Kidney (tissue), 14 donors: Measurements from ENCODE around the gene TOR1A. TPM values are rescaled to one million over a fixed set of nuclear protein-coding genes. Genes with fewer than 3 reads are reported as not detected.

ENCODE experiments used
- DNase-seq, 5 donors: peaks; one replicate each; pipeline ENCODE4 v3.0.0-alpha.2; 2013 to 2020
- FAIRE-seq: peaks from 2 replicates; lab custom pipeline; 2012; peaks lifted over from hg19 to GRCh38; lab: Jason Lieb, UNC
- H3K27ac ChIP-seq, 2 donors: one replicate each; pipeline ENCODE4 v1.7.0; 2013; ENCODE audit warnings: low read depth in 2 of 2, low read length in 2 of 2, inconsistent platforms in 1 of 2
- H3K27me3 ChIP-seq: one replicate; pipeline ENCODE4 v1.7.1; 2013; ENCODE audit warnings: low read length, inconsistent platforms; ENCODE audit not compliant: control insufficient read depth, insufficient read depth
- H3K36me3 ChIP-seq, 3 donors: one replicate each; pipeline versions ENCODE4 v1.7.0 to v1.7.1; 2013; ENCODE audit warnings: low read length in 3 of 3, control low read depth in 1 of 3, inconsistent platforms in 1 of 3; ENCODE audit not compliant: insufficient read depth in 3 of 3, control insufficient read depth in 2 of 3
- H3K4me1 ChIP-seq, 3 donors: one replicate each; pipeline versions ENCODE4 v1.7.0 to v1.7.1; 2013; ENCODE audit warnings: low read length in 3 of 3, inconsistent platforms in 1 of 3, low read depth in 1 of 3; ENCODE audit not compliant: control insufficient read depth in 2 of 3, insufficient read depth in 2 of 3
- H3K4me3 ChIP-seq, 3 donors: one replicate each; pipeline versions ENCODE4 v1.7.0 to v1.8.1; 2013; ENCODE audit warnings: low read length in 3 of 3, control low read depth in 1 of 3, inconsistent platforms in 1 of 3
- H3K9ac ChIP-seq, 3 donors: one replicate each; pipeline versions ENCODE4 v1.7.0 to v1.7.1; 2013; ENCODE audit warnings: low read length in 3 of 3, control low read depth in 1 of 3, inconsistent platforms in 1 of 3
- H3K9me3 ChIP-seq, 3 donors: one replicate each; pipeline versions ENCODE4 v1.7.0 to v1.7.1; 2013; ENCODE audit warnings: low read length in 3 of 3, control low read depth in 1 of 3, inconsistent platforms in 1 of 3; ENCODE audit not compliant: control insufficient read depth in 2 of 3, insufficient read depth in 1 of 3
- CTCF ChIP-seq: IDR thresholded peaks from 3 replicates; pipeline ENCODE4 v1.5.1; 2012; ENCODE audit warnings: mild to moderate bottlenecking, moderate library complexity, borderline replicate concordance; ENCODE audit not compliant: insufficient read depth; ENCODE audit errors: extremely low read depth
- intact Hi-C: fragments of 100-400 bp; cut with DNase I; formaldehyde crosslinking; loops from one replicate; pipeline ENCODE4 v1.11.1; 2022
- polyA plus RNA-seq: library from polyadenylated mRNA; stranded (reverse); fragments of 350-450 nt; fragmentation: Illumina TruSeq; extraction: RNeasy Lipid Tissue Mini Kit (QIAGEN cat#74804); gene quantifications from one replicate; pipeline ENCODE4 v1.2.3, GENCODE V29; 2014; ENCODE audit warnings: low read depth, low replicate concordance; ENCODE audit not compliant: insufficient read depth
- total RNA-seq: library from RNA; stranded (reverse); fragmentation: NEBNext Ultra II Directional; extraction: Animal tissue kit (Norgen Biotek cat#: 25700); gene quantifications from one replicate; pipeline ENCODE4 v1.2.1, GENCODE V29; 2021
- donor health status: control.
- donor health status: control.
- donor health status: control.
- donor health status: control.
- donor health status: control.
- donor health status: DM: yes; HTN: yes; CAD: no.
- donor health status: Normal renal cell carcinoma (clear cell type).

TOR1A gene
- total and polyA plus RNA-seq, 2 donors from 2014 or later: 24.6 to 29.2 TPM

GRCh38 chr9:129769669-129770068, 54.3 kb downstream of the TOR1A start:
- no peak for FAIRE-seq
- DNase-seq: no peak
- H3K9ac ChIP-seq: no peak overlapping the region
- no peak overlapping the region for H3K27ac ChIP-seq
- H3K36me3 ChIP-seq: no peaks in the 10 kb centered on the region
- H3K27me3 ChIP-seq: no peaks in the 10 kb centered on the region
- H3K4me3 ChIP-seq: no peak overlapping the region
- H3K4me1 ChIP-seq: no peaks in the 10 kb centered on the region
- no peak for TF ChIP-seq CTCF
- no peaks in the 10 kb centered on the region for H3K9me3 ChIP-seq
- intact Hi-C loops: no loop called here

GRCh38 chr9:129768486-129768885, 55.5 kb downstream of the TOR1A start:
- no peak overlapping the region for H3K27ac ChIP-seq
- no peaks in the 10 kb centered on the region for H3K36me3 ChIP-seq
- no peaks in the 10 kb centered on the region for H3K27me3 ChIP-seq
- intact Hi-C loops: no loop called here
- no peak overlapping the region for H3K9ac ChIP-seq
- DNase-seq: no peak
- no peaks in the 10 kb centered on the region for H3K4me1 ChIP-seq
- no peak overlapping the region for H3K4me3 ChIP-seq
- H3K9me3 ChIP-seq: no peaks in the 10 kb centered on the region
- TF ChIP-seq CTCF: no peak
- no peak for FAIRE-seq

DNA sequence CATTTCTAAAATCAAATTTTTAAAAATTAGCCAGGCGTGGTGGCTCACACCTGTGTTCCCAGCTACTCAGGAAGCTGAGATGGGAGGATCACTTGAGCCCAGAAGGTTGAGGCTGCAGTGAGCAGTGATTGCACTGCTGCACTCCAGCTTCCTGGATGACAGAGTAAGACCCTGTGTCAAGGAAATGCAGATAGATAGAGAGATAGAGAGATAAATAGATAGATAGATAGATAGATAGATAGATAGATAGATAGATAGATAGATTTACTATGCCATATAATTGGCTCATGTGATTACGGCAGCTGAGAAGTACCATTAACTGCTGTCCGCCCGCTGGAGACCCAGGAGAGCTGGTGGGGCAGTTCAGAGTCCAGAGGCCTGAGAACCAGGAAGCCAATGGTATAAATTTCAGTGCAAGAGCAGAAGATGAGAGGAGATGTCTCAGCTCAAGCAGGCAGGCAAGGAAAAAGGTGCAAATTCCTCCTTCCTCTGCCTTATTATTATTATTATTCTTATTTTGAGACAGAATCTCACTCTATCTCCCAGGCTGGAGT, 58.1 kb downstream of the TOR1A start:
- FAIRE-seq (no peak), DNase-seq (no peak)
- H3K9ac ChIP-seq: no peak overlapping the region
- no peaks in the 10 kb centered on the region for H3K27me3 ChIP-seq
- no peak for TF ChIP-seq CTCF
- no peaks in the 10 kb centered on the region for H3K9me3 ChIP-seq
- H3K36me3 ChIP-seq: no peaks in the 10 kb centered on the region
- H3K4me3 ChIP-seq: no peak overlapping the region
- H3K4me1 ChIP-seq: peaks cover 0 to 7% (median 3%) of the 10 kb centered on the region in 3 donors
- no peak overlapping the region for H3K27ac ChIP-seq
- intact Hi-C loops: no loop called here
